ENCODE measurements around the gene APOA4. TPM values are rescaled to one million over a fixed set of nuclear protein-coding genes. Genes with fewer than 3 reads are reported as not detected.
A peak's percentile ranks its signal among the peaks of the same experiment; 100 is the strongest.

Gene APOA4
- polyA plus RNA-seq, 2 of the 4 experiments (the other 2 are of a cell fraction) = not detected

- peak within 1 kb of the TSS; percentile 87 for H3K4me2 ChIP-seq
- no peak for FAIRE-seq
- POLR2A ChIA-PET = interaction anchor here (1.3 to 1.7 kb wide), 2 partner anchors 15 to 63 kb away, joined by 5 to 6 read pairs; partner anchors contain the start of gene ZPR1
- H3K9me3 ChIP-seq = no peaks in the 10 kb centered on the region
- H3K27ac ChIP-seq = peak within 1 kb of the TSS; percentile 96 to 100
- DNase-seq (ENCODE audit: low read depth in 1 of 2, low spot score in 1 of 2) = peak; percentile 77 to 89
- peak within 1 kb of the TSS; percentile 63 for H3K4me3 ChIP-seq
- 3% methylated on average over 35 of the region's 73 CpGs for WGBS (ENCODE audit: missing lambda C conversion rate)
- ATAC-seq = peak; percentile 91 to 94
- CTCF ChIA-PET = interaction anchor here (1.0 to 1.5 kb wide), 2 partner anchors 30 to 63 kb away, joined by 3 to 4 read pairs; no protein-coding TSS in a partner anchor
- H3K4me1 ChIP-seq = peaks cover 15% of the 10 kb centered on the region; the same call in 2 of the 3 replicates
- TF ChIP-seq ZFP36 (IDR thresholded peaks at IDR 0.05; ENCODE audit: borderline replicate concordance, partially characterized antibody) (no peak), FOXS1 (CRISPR knock-in tag; IDR thresholded peaks at IDR 0.05) (no peak), FOSL2 (IDR thresholded peaks at IDR 0.05) (no peak), FOSL2 (CRISPR knock-in tag; IDR thresholded peaks at IDR 0.05) (no peak), ZC3H11A (IDR thresholded peaks at IDR 0.05) (no peak), PHF8 (IDR thresholded peaks at IDR 0.05; ENCODE audit: borderline replicate concordance, low read depth) (peak; percentile 69; the same call in 1 of the 2 replicates), MYC (IDR thresholded peaks at IDR 0.05; ENCODE audit: borderline replicate concordance, low read length) (peak; percentile 21; the same call in 1 of the 2 replicates), CEBPB (IDR thresholded peaks at IDR 0.05) (no peak), ZNF302 (CRISPR knock-in tag; IDR thresholded peaks at IDR 0.05) (no peak), CBX8 (IDR thresholded peaks at IDR 0.05) (no peak), MAZ (IDR thresholded peaks at IDR 0.05; ENCODE audit: borderline replicate concordance, low read depth, low read length) (peak; percentile 80), POLR2A (IDR thresholded peaks at IDR 0.05; ENCODE audit: low read length) (peak; percentile 80), RFX5 (IDR thresholded peaks at IDR 0.05) (no peak), TP53 (CRISPR knock-in tag; IDR thresholded peaks at IDR 0.05) (no peak), USF2 (IDR thresholded peaks at IDR 0.05) (no peak), REST (IDR thresholded peaks at IDR 0.05) (no peak), EP300 (IDR thresholded peaks at IDR 0.05) (peak in 1 of 2 experiments; percentile 15; a peak in 1 of 5 replicates), BCL3 (IDR thresholded peaks at IDR 0.05) (peak; percentile 78; the same call in 2 of the 3 replicates), NPAS2 (CRISPR knock-in tag; IDR thresholded peaks at IDR 0.05; ENCODE audit: borderline replicate concordance) (no peak), JUN (IDR thresholded peaks at IDR 0.05) (peak; percentile 74 to 89; a peak in 4 of 5 replicates), FOSB (CRISPR knock-in tag; IDR thresholded peaks at IDR 0.05) (no peak), TFCP2L1 (CRISPR knock-in tag; IDR thresholded peaks at IDR 0.05) (no peak), E2F6 (IDR thresholded peaks at IDR 0.05; ENCODE audit: borderline replicate concordance, low read depth) (peak; percentile 33; the same call in 1 of the 2 replicates), MAFK (IDR thresholded peaks at IDR 0.05; ENCODE audit: partially characterized antibody) (no peak)
- TF ChIP-seq, protein P1, sequence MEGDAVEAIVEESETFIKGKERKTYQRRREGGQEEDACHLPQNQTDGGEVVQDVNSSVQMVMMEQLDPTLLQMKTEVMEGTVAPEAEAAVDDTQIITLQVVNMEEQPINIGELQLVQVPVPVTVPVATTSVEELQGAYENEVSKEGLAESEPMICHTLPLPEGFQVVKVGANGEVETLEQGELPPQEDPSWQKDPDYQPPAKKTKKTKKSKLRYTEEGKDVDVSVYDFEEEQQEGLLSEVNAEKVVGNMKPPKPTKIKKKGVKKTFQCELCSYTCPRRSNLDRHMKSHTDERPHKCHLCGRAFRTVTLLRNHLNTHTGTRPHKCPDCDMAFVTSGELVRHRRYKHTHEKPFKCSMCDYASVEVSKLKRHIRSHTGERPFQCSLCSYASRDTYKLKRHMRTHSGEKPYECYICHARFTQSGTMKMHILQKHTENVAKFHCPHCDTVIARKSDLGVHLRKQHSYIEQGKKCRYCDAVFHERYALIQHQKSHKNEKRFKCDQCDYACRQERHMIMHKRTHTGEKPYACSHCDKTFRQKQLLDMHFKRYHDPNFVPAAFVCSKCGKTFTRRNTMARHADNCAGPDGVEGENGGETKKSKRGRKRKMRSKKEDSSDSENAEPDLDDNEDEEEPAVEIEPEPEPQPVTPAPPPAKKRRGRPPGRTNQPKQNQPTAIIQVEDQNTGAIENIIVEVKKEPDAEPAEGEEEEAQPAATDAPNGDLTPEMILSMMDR (IDR thresholded peaks at IDR 0.05) = no peak
- TF ChIP-seq, protein P2, sequence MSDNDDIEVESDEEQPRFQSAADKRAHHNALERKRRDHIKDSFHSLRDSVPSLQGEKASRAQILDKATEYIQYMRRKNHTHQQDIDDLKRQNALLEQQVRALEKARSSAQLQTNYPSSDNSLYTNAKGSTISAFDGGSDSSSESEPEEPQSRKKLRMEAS (IDR thresholded peaks at IDR 0.05) = peak; percentile 88
- TF ChIP-seq, protein P3, sequence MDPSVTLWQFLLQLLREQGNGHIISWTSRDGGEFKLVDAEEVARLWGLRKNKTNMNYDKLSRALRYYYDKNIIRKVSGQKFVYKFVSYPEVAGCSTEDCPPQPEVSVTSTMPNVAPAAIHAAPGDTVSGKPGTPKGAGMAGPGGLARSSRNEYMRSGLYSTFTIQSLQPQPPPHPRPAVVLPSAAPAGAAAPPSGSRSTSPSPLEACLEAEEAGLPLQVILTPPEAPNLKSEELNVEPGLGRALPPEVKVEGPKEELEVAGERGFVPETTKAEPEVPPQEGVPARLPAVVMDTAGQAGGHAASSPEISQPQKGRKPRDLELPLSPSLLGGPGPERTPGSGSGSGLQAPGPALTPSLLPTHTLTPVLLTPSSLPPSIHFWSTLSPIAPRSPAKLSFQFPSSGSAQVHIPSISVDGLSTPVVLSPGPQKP (IDR thresholded peaks at IDR 0.05; ENCODE audit: low read depth, low read length) = no peak
- TF ChIP-seq, protein P4, sequence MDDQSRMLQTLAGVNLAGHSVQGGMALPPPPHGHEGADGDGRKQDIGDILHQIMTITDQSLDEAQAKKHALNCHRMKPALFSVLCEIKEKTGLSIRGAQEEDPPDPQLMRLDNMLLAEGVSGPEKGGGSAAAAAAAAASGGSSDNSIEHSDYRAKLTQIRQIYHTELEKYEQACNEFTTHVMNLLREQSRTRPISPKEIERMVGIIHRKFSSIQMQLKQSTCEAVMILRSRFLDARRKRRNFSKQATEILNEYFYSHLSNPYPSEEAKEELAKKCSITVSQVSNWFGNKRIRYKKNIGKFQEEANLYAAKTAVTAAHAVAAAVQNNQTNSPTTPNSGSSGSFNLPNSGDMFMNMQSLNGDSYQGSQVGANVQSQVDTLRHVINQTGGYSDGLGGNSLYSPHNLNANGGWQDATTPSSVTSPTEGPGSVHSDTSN (IDR thresholded peaks at IDR 0.05) = peak; percentile 51; the same call in 1 of the 2 replicates
Measured at GRCh38 chr11:116772443-116773202, 50.5 kb downstream of the APOA4 start, which contains the start of gene BUD13. Gene BUD13 (minus strand): TSS chr11:116772987. CDS start chr11:116772964, 23 bp downstream.
